K562 (cell line): ENCODE measurements around the gene ITGBL1. TPM values are rescaled to one million over a fixed set of nuclear protein-coding genes. Genes with fewer than 3 reads are reported as not detected.

Source experiments
- ATAC-seq: fragments of 200-7000 bp; cut with Tn5 transposase; 3 replicates; pipeline ENCODE4 v1.9.1; 2020; ENCODE audit warnings: moderate library complexity
- BruUV-seq: library from RNA; stranded (reverse); fragments of 400-500 nt; replicated peaks from 2 replicates; lab custom pipeline; 2021; lab: Mats Ljungman, UMichigan
- CTCF ChIA-PET: fragments of 300-600 bp; formaldehyde crosslinking; extraction: SDS; loops from one replicate; lab custom pipeline; 2021; ENCODE audit warnings: low intra/inter-chr PET ratio; lab: Yijun Ruan, JAX
- POLR2A ChIA-PET: fragments of 300-600, 350-650 bp; sonication (Branson Sonifier 250); formaldehyde crosslinking; extraction: SDS; loops from one replicate; lab custom pipeline; 2021; ENCODE audit warnings: antibody characterized with exemption, inconsistent platforms; lab: Yijun Ruan, JAX
- DNase-seq, 4 experiments: peaks; one replicate each; pipeline versions ENCODE4 v3.0.0 to v3.0.0-alpha.2; 2011 to 2018; ENCODE audit warnings: low spot score in 3 of 4, mixed read lengths in 3 of 4; ENCODE audit errors: extremely low read depth in 1 of 4
- FAIRE-seq: peaks from 2 replicates; lab custom pipeline; 2011; peaks lifted over from hg19 to GRCh38; lab: Jason Lieb, UNC
- H2AFZ ChIP-seq: 2 replicates; pipeline ENCODE4 v1.6.0; 2011; ENCODE audit warnings: low read depth, low read length, control low read depth, inconsistent platforms
- H3K27ac ChIP-seq: fragments of 200-600 bp; 3 replicates; pipeline ENCODE4 v1.8.0; 2011; ENCODE audit warnings: low read depth, mild to moderate bottlenecking, control low read depth, inconsistent platforms, low read length, moderate library complexity, mixed read lengths; ENCODE audit errors: extremely low read depth
- H3K27me3 ChIP-seq, 2 experiments: fragments of 300-600 bp in 1 of 2; 2 replicates in 1 of 2; 3 replicates in 1 of 2; pipeline versions ENCODE4 v1.6.0 to v1.8.0; 2011; ENCODE audit warnings: inconsistent platforms in 2 of 2, low read length in 2 of 2, mild to moderate bottlenecking in 1 of 2, mixed read lengths in 1 of 2, moderate library complexity in 1 of 2; ENCODE audit not compliant: control insufficient read depth in 2 of 2, insufficient read depth in 2 of 2
- H3K36me3 ChIP-seq: fragments of 300-600 bp; 3 replicates; pipeline ENCODE4 v1.8.0; 2011; ENCODE audit warnings: mild to moderate bottlenecking, low read length, inconsistent platforms; ENCODE audit not compliant: control insufficient read depth, insufficient read depth
- H3K4me1 ChIP-seq, 2 experiments: fragments of 200-600 bp in 1 of 2; replicated peaks in 1 of 2; 2 replicates in 1 of 2; 3 replicates in 1 of 2; pipeline versions ENCODE4 v1.5.1 to v1.8.0; 2011; ENCODE audit warnings: inconsistent platforms in 2 of 2, low read length in 2 of 2, mild to moderate bottlenecking in 1 of 2, mixed read lengths in 1 of 2, moderate library complexity in 1 of 2; ENCODE audit not compliant: control insufficient read depth in 2 of 2, insufficient read depth in 2 of 2
- H3K4me2 ChIP-seq: 2 replicates; pipeline ENCODE4 v1.6.1; 2011; ENCODE audit warnings: low read length, control low read depth, inconsistent platforms, mixed read lengths; ENCODE audit not compliant: insufficient read depth
- H3K4me3 ChIP-seq: fragments of 200-600 bp; sonication (generic), shearing (Covaris generic); 2 replicates; pipeline ENCODE4 v1.5.1; 2016; ENCODE audit warnings: control low read depth, inconsistent platforms
- H3K79me2 ChIP-seq: fragments of 200-600 bp; 3 replicates; pipeline ENCODE4 v1.8.0; 2011; ENCODE audit warnings: low read length, inconsistent platforms; ENCODE audit not compliant: control insufficient read depth, insufficient read depth
- H3K9ac ChIP-seq, 2 experiments: 2 replicates each; pipeline versions ENCODE4 v1.6.0 to v1.6.1; 2011; ENCODE audit warnings: low read depth in 2 of 2, low read length in 2 of 2, control low read depth in 1 of 2, inconsistent platforms in 1 of 2, mild to moderate bottlenecking in 1 of 2, mixed read lengths in 1 of 2; ENCODE audit not compliant: insufficient read depth in 1 of 2
- H3K9me1 ChIP-seq: one replicate; pipeline ENCODE4 v1.6.0; 2011; ENCODE audit warnings: inconsistent platforms, mild to moderate bottlenecking, low read length, moderate library complexity; ENCODE audit not compliant: control insufficient read depth, insufficient read depth
- H3K9me3 ChIP-seq: replicated peaks from 2 replicates; pipeline ENCODE4 v1.5.1; 2011; ENCODE audit warnings: low read depth, low read length, inconsistent platforms; ENCODE audit not compliant: control insufficient read depth, insufficient read depth
- H4K20me1 ChIP-seq: replicated peaks from 2 replicates; pipeline ENCODE4 v1.6.1; 2011; ENCODE audit warnings: low read length, inconsistent platforms, mixed read lengths; ENCODE audit not compliant: control insufficient read depth, insufficient read depth
- BHLHE40 ChIP-seq: IDR thresholded peaks from 2 replicates; pipeline ENCODE4 v1.6.1; 2011; ENCODE audit warnings: low read length, improper control_type of control experiment
- CBFB ChIP-seq: sonication (generic); formaldehyde crosslinking; IDR thresholded peaks from 2 replicates; pipeline ENCODE4 v1.4.0; 2020; ENCODE audit warnings: mild to moderate bottlenecking, missing genetic modification reagents
- CXXC5 ChIP-seq: fragments of 250-450 bp; sonication (Bioruptor Pico); IDR thresholded peaks from 2 replicates; pipeline ENCODE4 v1.8.0; 2022; ENCODE audit warnings: inconsistent platforms, mild to moderate bottlenecking, moderate library complexity
- HDGF ChIP-seq: fragments of 450-650 bp; IDR thresholded peaks from 2 replicates; pipeline ENCODE4 v1.6.1; 2016
- KDM2B ChIP-seq: fragments of 250-450 bp; sonication (Bioruptor Pico); IDR thresholded peaks from 2 replicates; pipeline ENCODE4 v1.8.0; 2021; ENCODE audit warnings: mild to moderate bottlenecking, moderate library complexity
- MECOM ChIP-seq: fragments of 250-450 bp; sonication (Bioruptor Pico); IDR thresholded peaks from 2 replicates; pipeline ENCODE4 v1.8.0; 2022; ENCODE audit warnings: inconsistent platforms
- MEF2A ChIP-seq: IDR thresholded peaks from 2 replicates; pipeline ENCODE4 v1.6.1; 2011; ENCODE audit warnings: low read depth, mild to moderate bottlenecking, low read length, moderate library complexity; ENCODE audit not compliant: control insufficient read depth
- MTA3 ChIP-seq: fragments of 450-650 bp; formaldehyde crosslinking; IDR thresholded peaks from 2 replicates; pipeline ENCODE4 v1.6.1; 2017; ENCODE audit warnings: mild to moderate bottlenecking, borderline replicate concordance
- OTX1 ChIP-seq: fragments of 450-650 bp; formaldehyde crosslinking; IDR thresholded peaks from 2 replicates; pipeline ENCODE4 v1.4.0; 2022; ENCODE audit warnings: mild to moderate bottlenecking
- PHB2 ChIP-seq: fragments of 450-650 bp; IDR thresholded peaks from 2 replicates; pipeline ENCODE4 v1.6.1; 2017; ENCODE audit warnings: low read depth
- PHF8 ChIP-seq: fragments of 200-600 bp; sonication (generic); IDR thresholded peaks from 2 replicates; pipeline ENCODE4 v1.6.1; 2012; ENCODE audit warnings: mixed run types, mild to moderate bottlenecking, inconsistent platforms, low read length, moderate library complexity, borderline replicate concordance
- POLR2B ChIP-seq: fragments of 450-650 bp; IDR thresholded peaks from 2 replicates; pipeline ENCODE4 v1.6.1; 2018; ENCODE audit warnings: low read depth; ENCODE audit not compliant: partially characterized antibody
- RHOXF2B ChIP-seq: fragments of 250-450 bp; sonication (Bioruptor Pico); conservative IDR thresholded peaks from 2 replicates; pipeline ENCODE4 v1.5.1; 2021
- SMARCB1 ChIP-seq: IDR thresholded peaks from 2 replicates; pipeline ENCODE4 v1.6.1; 2011; ENCODE audit warnings: improper control_type of control experiment, low read depth; ENCODE audit not compliant: insufficient read length
- YY1 ChIP-seq, 3 experiments: IDR thresholded peaks; 2 replicates each; pipeline ENCODE4 v1.6.1; 2011; ENCODE audit warnings: low read length in 2 of 3, mild to moderate bottlenecking in 2 of 3, moderate library complexity in 2 of 3, borderline replicate concordance in 1 of 3, control low read depth in 1 of 3, low read depth in 1 of 3; ENCODE audit not compliant: insufficient read depth in 3 of 3, insufficient replicate concordance in 2 of 3, control insufficient read depth in 1 of 3, insufficient read length in 1 of 3; ENCODE audit errors: extremely low read depth in 1 of 3
- ZBTB2 ChIP-seq: fragments of 450-650 bp; IDR thresholded peaks from 2 replicates; pipeline ENCODE4 v1.6.1; 2016; ENCODE audit warnings: antibody characterized with exemption
- ZFP36 ChIP-seq: fragments of 150-350 bp; IDR thresholded peaks from 2 replicates; pipeline ENCODE4 v1.6.1; 2018; ENCODE audit warnings: low read length, low read depth; ENCODE audit not compliant: partially characterized antibody
- ZNF766 ChIP-seq: fragments of 200-800 bp; sonication (Bioruptor generic); conservative IDR thresholded peaks from 2 replicates; pipeline ENCODE4 v1.6.1; 2016; ENCODE audit warnings: missing genetic modification characterization, missing compliant biosample characterization
- WGBS: fragments of 100-300 bp; shearing (Covaris generic); methylation state at CpG from one replicate; pipeline ENCODE4 v1.1.6; 2016; ENCODE audit warnings: low coverage, mixed read lengths; ENCODE audit not compliant: insufficient coverage; ENCODE audit errors: missing lambda C conversion rate; 5-methylcytosine and 5-hydroxymethylcytosine counted together
- in situ Hi-C: fragments of 300-500 bp; cut with MboI; formaldehyde crosslinking; loops from 4 replicates; pipeline ENCODE4 v1.15.0; 2018; ENCODE audit warnings: inconsistent platforms, mixed read lengths
- intact Hi-C: fragments of 100-400 bp; cut with micrococcal nuclease; formaldehyde crosslinking; loops from 2 replicates; pipeline ENCODE4 v1.14.2; 2022
- polyA plus RNA-seq, 8 experiments: library from polyadenylated mRNA; depleted of rRNA in 4 of 8; stranded (reverse) in 5 of 8; unstranded in 3 of 8; fragments of >200 nt; fragmentation: Nextera tagmentation in 2 of 8; fragmentation: Illumina TruSeq in 1 of 8; extraction: Ambion mirVana in 2 of 8; extraction: Trizol in 1 of 8; gene quantifications; 2 replicates each; pipeline versions ENCODE4 v1.2.1 to v1.2.3, GENCODE V29; 2011 to 2014; ENCODE audit warnings: inconsistent platforms in 1 of 8, missing spikeins in 1 of 8
- total RNA-seq, 7 experiments: library from RNA; depleted of rRNA in 6 of 7; stranded (reverse); fragments of >200 nt in 6 of 7; fragmentation: Illumina TruSeq in 2 of 7; extraction: Trizol in 2 of 7; gene quantifications; 2 replicates each; pipeline versions ENCODE4 v1.2.1 to v1.2.3, GENCODE V29; 2011 to 2021; ENCODE audit warnings: low replicate concordance in 1 of 7

ITGBL1 gene
- total and polyA plus RNA-seq, 9 of the 15 experiments (the other 6 are each of a cell fraction or from before 2014, with no cell fraction given), result 0.04 to 0.73 (median 0.32) TPM; not detected in 1

GRCh38 chr13:101451641-101452040 lies 834 bp upstream of the ITGBL1 start:
- ChIA-PET CTCF (no interaction called here), POLR2A (no interaction called here)
- Histone ChIP-seq H3K4me2 (no peak overlapping the region), H3K4me3 (no peak overlapping the region), H2AFZ (no peak overlapping the region), H3K9me3 (no peaks in the 10 kb centered on the region), H3K4me1 (no peaks in the 10 kb centered on the region), H3K27ac (no peak overlapping the region), H3K9ac (no peak overlapping the region), H3K79me2 (no peaks in the 10 kb centered on the region), H4K20me1 (no peaks in the 10 kb centered on the region), H3K9me1 (no peaks in the 10 kb centered on the region), H3K36me3 (no peaks in the 10 kb centered on the region), H3K27me3 (no peaks in the 10 kb centered on the region)
- no peak for TF ChIP-seq ZNF766 (CRISPR knock-in tag)
- no peak for TF ChIP-seq ZBTB2
- TF ChIP-seq MEF2A, result no peak
- TF ChIP-seq MECOM (CRISPR knock-in tag), result no peak
- intact Hi-C loops, result no loop called here
- no peak for DNase-seq
- no peak for ATAC-seq
- in situ Hi-C loops, result no loop called here
- FAIRE-seq, result no peak
- BruUV-seq, result no TSS peak

- intact Hi-C loops, result no loop called here
- no peaks in the 10 kb centered on the region for H3K79me2 ChIP-seq
- BruUV-seq, result no TSS peak
- no peaks in the 10 kb centered on the region for H4K20me1 ChIP-seq
- H3K27me3 ChIP-seq, result no peaks in the 10 kb centered on the region
- no peaks in the 10 kb centered on the region for H3K9me3 ChIP-seq
- H3K4me3 ChIP-seq, result no peak overlapping the region
- DNase-seq (no peak), ATAC-seq (no peak), FAIRE-seq (no peak)
- no peaks in the 10 kb centered on the region for H3K9me1 ChIP-seq
- no peak overlapping the region for H3K4me2 ChIP-seq
- no peak overlapping the region for H2AFZ ChIP-seq
- ChIA-PET CTCF (no interaction called here), POLR2A (no interaction called here)
- WGBS, result 4% methylated on average over 27 of the region's 41 CpGs
- H3K36me3 ChIP-seq, result no peaks in the 10 kb centered on the region
- no peak overlapping the region for H3K9ac ChIP-seq
- H3K4me1 ChIP-seq, result no peaks in the 10 kb centered on the region
- H3K27ac ChIP-seq, result no peak overlapping the region
- in situ Hi-C loops, result no loop called here
- TF ChIP-seq OTX1 (no peak), CBFB (no peak), YY1 (IDR thresholded peaks at IDR 0.05; ENCODE audit: borderline replicate concordance in 1 of 3, control insufficient read depth in 1 of 3, extremely low read depth in 1 of 3, insufficient read depth in 3 of 3, insufficient read length in 1 of 3, insufficient replicate concordance in 2 of 3, low read depth in 1 of 3, low read length in 2 of 3) (no peak), ZFP36 (no peak), RHOXF2B (CRISPR knock-in tag) (no peak), PHF8 (no peak), BHLHE40 (no peak), SMARCB1 (no peak), CXXC5 (CRISPR knock-in tag) (no peak), HDGF (no peak), KDM2B (CRISPR knock-in tag) (no peak), POLR2B (no peak), MTA3 (no peak), PHB2 (no peak)
Measured at GRCh38 chr13:101453784-101454201, 1.3 kb downstream of the ITGBL1 start.
